DMS79 treated with DMSO at 0.1 percent for 48 hours (cell line): ENCODE data around the gene PDE1A.
"Not testable (repeated sequence)": the region's sequence is repeated elsewhere in the genome, so short reads cannot be mapped to it uniquely, and the experiment has no call there.

Experiments
- DNase-seq: peaks from one replicate; lab custom pipeline; 2025; lab: John Stamatoyannopoulos, UW

Gene PDE1A

DNA sequence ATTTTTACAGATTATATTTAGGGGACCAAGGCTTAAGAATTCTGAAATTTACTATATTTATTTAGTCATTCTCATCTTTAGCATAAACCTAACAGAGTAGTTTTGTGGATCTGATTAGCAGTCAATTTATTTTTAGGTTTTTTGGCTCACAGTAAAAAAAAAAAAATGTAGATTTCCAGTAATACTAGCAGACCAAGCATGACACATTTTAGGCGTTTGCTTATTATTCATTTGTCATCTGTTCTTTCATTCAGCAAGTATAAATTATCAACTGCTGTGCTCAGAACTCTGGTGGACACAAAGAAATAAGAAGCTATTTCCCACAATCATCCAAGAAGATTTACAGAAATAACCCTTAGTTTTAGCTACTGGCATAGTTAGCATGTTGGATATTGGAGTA is 20.6 kb downstream of the PDE1A start:
- no peak for DNase-seq

DNA sequence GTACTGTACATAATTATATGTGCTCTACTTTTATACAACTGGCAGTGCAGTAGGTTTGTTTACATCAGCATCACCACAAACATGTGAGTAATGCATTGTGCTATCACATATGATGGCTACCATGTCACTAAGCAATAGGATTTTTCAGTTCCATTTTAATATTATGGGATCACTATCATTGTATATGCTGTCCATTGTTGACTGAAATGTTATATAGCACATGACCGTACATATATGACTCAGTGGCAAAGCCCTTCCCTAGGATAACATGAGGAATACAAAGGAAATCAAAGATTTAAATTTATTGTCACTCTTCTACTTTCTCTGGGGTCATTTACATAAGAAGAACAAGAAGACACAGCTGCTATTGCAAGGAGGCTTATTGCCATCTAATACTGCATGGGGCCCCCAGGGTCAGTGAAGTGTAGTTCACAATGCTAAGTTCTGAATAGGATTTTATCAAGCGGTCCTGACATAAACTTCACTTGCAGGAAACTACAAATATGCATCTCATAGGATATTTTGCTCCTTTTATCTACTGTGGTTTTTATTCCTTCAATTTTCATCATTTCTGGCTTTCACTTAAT is 21.8 kb downstream of the PDE1A start:
- DNase-seq: no peak

DNA sequence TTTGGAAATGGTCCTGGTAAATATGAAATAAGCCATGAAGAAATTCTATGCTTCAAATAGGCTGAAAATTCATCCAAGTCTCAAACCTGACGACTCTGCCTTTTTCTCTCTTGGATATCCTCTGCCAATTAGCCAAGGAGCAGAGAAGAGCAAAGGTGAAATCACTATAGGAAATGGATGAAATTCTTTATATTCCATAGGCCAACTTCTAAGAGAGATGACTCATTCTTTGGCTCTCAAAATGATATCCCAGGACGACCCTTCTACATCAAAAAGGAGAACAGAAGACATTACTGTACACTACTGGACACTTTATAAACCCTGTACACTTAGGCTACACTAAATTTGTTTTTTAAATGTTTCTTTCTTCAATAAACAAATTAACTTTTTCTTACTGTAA is 22.7 kb downstream of the PDE1A start:
- no peak for DNase-seq

DNA sequence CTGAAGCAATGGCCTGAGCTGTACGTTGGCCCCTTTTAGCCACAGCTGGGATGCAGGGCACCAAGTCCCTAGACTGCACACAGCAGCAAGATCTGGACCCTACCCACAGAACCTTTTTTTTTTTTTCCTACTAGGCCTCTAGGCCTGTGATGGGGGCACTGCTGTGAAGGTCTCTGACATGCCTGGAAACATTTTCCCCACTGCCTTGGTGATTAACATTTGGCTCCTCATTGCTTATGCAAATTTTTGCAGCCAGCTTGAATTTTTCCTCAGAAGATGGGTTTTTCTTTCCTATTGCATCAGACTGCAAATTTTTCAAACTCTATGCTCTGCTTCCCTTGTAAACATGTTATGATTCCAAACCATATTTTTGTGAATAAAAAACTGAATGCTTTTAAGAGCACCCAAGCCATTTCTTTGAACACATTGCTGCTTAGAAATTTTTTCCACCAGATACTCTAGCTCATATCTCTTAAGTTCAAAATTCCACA is 33.5 kb downstream of the PDE1A start:
- DNase-seq: no peak

DNA sequence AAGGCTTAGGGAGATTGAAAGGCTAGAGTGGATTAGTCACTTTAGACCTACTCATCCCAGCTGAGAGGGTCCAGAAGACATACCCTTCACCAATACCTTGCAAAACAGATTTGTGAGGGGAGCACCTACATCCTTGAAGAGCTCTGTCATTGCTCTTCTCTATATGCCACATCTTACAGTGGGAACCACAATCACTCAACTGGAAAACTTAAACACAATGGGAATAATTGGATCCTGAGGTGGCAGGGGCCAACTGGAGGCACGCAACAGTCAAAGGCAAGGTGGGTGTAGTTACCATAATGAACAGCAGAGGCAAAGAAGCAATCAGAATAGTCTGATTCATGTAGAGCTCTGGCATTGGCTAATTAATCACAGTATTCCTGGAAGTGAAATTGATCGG is 35.4 kb downstream of the PDE1A start:
- no peak for DNase-seq

DNA sequence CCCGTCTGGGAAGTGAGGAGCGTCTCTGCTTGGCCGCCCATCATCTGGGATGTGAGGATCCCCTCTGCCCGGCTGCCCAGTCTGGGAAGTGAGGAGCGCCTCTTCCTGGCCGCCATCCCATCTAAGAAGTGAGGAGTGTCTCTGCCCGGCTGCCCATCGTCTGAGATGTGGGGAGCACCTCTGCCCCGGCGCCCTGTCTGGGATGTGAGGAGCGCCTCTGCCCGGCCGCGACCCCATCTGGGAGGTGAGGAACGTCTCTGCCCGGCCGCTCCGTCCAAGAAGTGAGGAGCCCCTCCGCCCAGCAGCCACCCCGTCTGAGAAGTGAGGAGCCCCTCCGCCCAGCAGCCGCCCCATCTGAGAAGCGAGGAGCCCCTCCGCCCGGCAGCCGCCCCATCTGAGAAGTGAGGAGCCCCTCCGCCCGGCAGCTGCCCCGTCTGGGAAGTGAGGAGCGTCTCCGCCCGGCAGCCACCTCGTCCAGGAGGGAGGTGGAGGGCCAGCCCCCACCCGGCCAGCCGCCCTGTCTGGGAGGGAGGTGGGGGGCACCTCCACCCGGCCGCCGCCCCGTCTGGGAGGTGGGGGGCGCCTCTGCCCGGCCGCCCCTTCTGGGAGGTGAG is 40.5 kb downstream of the PDE1A start:
- DNase-seq: not testable (repeated sequence)

DNA sequence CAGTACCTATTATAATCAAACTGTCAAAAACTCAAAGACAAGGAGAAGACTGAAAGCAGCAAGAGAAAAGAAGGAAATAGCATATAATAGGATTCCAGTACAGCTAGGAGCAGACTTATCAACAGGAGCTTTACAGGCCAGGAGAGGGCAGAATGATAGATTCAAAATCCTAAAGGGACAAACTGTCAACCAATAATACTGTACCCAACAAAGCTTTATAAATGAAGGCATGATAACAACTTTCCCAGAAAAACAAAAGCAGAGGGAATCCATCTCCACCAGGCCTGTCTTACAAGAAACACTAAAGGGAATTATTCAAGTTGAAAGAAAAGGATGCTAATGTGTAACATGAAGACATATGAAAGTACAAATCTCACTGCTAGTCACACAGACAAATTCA is 42.0 kb downstream of the PDE1A start:
- no peak for DNase-seq

DNA sequence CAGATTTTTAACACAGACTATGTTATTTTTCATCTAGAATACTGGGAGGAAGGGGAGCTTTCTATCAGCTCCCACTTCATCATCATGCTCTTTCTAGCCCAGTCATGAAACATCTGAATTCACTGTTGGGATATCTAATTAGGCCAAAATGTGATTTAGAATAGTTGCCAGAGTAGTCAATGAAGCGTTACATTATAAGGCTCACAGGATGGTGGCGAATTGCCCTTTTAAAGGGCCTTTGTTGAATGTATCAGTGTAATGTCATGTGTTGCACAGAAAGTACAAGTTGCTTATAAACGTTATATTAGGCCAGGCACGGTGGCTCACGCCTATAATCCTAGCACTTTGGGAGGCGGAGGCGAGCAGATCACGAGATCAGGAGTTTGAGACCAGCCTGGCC is 45.6 kb downstream of the PDE1A start:
- DNase-seq: no peak

DNA sequence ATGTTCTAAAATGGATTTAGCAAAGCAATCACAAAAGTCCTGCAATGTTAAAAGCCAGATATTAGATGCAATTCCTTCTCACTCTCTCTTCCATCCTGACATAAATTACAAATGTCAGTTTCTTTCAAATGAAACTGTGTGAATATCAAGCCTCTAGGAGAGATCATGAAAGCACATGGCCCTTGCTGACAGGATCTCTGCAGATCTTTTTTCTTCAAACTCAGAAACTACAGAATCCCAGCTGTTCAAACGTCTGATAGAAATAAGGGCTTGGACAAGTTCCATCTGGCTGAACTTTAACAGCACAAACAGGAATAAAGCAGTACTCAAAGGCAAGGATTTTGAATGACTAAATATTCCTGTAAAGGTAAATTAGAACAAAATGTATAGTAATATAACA is 47.6 kb downstream of the PDE1A start:
- DNase-seq: peak; percentile 52

DNA sequence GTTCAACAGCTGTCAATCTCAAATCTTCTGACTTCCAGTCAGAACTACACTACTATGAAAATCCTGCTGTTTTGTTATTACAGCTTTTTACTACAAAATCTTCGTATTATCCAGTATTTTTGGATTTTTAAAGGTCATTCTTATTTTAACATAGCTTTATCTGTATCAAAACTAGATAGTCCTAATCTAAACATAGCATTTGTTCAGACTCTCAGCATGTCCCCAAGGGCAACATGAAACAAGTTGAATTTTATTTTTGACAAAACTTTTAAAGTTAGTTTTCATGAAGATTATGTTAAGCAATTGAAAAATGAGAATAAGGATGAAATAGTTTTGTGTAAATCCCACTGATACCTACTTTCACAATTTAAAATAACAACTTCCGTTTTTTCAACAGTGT is 48.1 kb downstream of the PDE1A start:
- no peak for DNase-seq

DNA sequence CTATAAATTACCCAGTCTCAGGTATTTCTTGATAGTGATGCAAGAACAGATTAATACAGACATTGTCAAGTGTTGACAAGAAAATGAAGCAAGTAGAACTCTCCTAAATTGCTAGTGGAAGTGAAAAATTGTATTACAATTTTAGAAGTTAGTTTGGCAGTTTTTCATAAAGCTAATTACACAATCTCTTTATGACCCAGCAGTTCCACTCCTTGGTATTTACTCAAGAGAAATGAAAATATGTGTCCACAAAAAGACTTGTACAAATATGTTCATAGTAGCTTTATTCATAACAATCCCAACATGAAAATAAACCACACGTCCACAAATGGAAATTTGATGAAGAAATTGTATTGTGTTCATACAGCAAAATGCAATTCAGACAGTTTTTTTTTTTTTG is 49.4 kb downstream of the PDE1A start:
- DNase-seq: no peak

DNA sequence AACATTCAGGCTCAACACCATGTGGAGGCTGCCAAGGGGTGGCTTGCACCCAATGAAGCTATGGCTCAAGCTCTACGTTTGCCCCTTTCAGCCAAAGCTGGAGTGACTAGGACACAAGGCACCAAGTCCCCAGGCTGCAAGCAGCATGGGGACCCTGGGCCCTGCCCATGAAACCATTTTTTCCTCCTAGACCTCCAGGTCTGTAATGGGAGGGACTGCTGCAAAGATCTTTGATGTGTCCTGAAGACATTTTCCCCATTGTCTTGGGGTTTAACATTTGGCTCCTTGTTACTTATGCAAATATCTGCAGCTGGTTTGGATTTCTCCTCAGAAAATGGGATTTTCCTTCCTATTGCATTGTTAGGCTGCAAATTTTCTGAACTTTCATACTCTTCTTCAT is 51.0 kb downstream of the PDE1A start:
- no peak for DNase-seq

DNA sequence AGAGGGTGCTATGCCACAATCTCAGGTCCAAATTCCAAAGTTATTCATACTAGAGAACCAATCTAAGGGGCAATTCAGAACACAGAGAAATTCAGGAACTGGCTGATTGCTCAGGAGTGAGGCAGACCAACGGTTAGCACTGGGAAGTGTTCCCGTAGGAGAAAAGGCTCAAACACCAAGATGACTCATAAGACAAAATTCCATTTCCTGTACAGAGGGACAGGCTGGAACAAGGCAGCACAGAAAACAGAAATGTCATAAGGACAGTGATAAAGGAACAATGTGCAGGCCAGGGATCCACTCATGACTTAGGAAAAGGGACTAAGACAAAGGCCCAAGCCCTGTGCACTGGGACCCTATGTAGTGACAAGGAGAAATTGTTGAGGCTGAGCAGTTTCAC is 54.2 kb downstream of the PDE1A start:
- no peak for DNase-seq

DNA sequence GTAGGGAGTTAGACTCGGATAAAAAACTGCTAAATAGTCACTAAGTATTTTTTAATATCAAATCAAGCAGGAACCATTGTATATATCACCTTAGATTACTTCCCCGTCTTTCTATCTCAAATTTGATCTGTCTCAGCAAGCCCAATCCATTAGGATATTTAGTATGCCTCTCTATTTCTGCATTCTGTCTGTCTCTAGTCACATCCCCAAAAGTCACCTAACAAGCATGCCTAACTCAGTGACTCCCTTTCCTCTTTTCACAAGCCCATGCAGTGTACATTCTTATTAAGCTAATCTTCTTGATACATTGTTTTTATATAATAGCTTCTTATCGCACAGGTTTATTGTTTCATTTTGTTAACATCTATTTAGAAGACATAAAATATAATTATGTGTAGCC is 57.8 kb downstream of the PDE1A start:
- DNase-seq: no peak

DNA sequence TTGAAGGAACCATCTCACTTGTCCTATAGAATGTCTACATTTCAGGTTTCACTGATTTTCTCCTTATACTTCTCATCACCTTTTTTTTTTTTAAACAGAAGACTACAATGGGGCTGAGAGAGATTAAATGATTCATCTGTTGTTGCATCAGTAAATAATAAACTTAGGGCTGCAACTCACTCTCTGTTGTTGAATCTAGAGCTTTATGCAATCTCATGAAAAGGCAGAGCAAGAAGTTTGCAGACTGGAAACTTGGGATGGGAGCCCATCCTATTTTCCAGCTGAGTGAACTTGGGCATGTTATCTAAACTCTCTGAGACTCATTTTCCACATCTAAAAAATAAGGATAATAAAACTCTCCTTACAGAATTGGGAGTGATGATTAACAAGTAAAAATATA is 58.4 kb downstream of the PDE1A start:
- DNase-seq: no peak

DNA sequence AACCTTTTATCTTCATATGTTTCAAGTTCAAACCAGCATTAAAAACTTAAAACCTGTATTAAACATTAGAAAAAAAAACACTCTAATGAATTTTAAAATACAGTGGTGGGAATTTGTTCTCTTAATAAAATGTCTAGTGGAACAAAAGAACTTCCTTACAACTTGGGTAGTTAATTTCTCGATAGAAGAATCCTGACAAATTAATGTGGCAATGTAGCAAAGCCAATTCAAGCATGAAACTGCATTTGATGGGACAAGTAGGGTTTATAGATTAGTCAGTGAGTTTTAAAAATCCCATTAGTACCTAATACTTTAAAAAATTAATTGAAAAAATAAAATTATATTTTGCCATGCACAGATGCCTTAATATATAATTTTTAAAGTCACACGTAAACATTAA is 59.4 kb downstream of the PDE1A start:
- peak; percentile 19 for DNase-seq

DNA sequence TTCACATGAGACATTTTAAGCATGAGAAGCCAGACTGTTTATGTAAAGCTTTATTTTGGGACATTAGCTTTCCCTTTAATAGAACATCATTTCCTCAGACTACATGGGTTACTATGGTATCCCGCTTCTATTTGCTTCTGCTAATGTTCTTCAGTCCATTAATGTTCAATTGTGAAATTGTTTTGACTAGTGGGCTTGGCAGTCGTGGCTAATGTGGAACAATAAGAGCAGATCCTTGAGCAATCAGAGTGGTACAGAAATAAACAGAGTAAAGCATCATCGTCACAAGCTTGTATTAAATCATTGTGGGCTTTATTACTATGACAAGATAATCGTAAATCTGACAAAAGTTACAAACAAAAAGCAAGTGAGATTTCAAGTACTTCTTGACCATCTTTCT is 60.2 kb downstream of the PDE1A start:
- DNase-seq: peak; percentile 95

DNA sequence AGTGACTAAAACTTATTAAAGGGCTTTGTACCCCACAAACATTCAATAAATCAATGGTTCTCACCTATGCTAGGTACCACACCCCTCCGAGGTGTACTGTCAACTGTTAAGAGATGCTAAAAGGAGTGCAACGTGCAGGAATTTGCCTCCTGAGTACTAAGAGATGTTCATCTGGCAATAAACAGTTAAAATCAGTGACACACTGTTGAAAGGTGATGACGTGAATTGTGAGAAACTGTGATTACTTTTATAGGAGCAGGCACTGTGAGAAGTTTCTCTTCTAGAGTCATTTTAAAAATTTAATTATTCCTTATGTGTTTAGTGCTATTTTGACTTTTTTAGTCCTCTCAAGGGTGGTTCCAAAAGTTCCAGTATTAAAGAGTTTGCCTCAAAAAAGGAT is 61.0 kb downstream of the PDE1A start:
- no peak for DNase-seq

DNA sequence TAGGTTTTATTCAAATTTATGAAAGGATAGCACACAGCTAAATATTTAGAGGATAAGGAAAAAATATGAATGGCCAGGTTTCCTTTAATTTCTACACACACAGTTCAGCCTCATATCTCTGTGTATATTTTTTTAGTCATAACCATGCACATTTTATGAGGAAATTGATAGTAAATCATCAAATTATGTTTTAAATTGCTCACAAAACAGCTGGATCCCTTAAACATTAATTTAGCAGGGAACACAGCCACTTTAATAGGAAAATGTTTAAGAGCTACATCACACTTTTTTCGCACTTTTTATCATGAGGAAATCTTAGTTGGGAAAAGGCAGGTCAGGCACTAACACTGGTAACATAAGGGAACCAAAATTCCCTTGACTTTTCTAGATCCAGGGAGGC is 65.4 kb downstream of the PDE1A start:
- DNase-seq: no peak

DNA sequence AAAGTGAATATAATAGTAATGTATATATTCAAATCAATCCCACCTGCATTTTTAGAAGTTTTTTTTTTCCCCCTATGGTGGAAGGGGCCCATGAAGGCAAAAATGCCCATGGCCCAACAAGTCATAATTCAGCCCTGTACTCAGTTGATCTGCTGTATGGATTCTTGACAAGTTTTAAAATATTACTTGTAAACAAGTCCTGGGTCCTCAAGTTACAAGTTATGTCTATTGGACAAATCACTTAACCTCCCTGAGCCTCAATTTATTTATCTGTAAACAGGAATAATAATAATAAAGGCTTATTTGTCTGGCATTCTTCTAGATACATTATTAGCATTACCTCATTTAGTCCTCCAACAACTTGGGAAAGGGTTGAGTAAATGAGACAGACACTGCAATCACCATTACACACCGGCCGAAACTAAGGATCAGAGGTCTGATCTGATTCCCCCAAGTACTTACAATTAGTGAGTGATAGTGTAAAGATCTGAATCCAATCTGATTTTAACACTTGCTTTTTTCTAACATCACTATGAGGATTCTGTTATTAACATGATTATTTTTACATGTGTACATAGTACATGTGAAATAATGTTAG is 66.1 kb downstream of the PDE1A start:
- no peak for DNase-seq

DNA sequence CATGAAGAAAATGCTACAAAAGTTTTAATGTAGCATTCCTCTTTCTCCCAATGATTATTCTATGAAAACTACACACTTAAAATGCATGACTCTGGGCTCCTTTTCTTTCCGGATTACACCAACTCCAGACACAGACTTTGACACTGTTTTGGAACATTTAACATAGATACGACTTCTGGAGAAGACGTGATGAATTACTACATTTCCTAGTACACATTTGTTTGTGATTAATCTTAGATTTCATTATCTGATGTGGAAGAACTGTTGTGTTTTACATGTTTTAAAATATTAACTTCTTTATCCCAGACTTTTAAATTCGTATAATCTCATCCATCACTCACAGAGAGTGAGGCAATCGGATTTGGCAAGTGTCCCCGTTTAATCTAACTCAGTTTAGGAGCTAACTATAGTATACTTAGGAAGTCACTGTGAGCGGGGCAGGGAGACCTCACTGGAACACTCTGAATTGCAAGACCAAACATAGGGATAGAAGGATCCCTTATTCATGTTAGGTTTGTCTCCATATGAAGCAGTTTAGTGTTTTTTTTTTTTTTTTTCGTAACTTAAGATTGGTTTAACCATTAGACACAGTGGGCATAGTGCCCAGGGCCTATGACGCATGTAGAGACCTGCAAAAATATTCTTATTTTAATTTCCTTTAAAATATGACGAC is 66.7 kb downstream of the PDE1A start:
- no peak for DNase-seq

DNA sequence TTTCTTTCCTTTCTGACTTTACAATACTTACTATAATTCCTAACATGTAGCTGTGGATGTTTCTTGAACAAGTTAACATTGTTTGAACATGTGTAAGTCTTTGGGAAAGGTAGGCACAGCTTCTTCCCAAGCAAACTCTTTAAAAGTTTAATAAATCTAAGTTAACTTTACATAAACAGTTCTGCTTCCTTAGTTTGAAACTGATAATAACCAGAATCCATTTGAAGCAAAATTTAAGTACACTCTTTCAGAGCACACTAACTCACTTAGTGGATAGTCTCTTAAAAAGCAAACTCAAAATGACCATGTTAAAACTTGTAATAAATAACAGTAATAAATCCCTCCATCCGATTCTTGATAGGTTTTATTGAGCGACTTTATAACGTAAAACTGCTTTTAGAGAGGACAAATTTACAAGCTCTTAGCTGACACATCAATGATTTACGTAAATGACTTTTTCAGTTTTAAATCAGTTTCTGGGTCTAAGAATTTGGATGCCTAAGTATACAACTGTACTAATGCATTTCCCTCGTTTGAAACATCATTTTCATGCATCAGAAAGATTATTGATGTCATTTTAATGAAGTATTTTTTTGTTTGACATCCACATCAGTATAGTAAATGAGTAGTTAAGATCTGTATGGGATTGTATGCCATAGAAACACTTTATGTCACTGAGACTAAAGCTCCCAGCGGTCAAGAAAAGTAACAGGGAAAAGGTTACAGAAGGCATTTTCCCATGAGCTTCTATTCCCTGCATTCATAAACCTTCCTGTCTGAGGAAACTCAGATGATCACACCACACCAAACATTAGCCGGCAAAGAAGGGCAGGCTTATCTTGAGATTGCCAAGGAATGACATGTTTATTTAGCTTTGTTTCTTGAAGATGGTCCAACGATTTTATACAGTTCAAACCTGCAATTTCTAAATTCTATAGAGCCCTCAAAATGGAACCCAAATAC is 67.5 kb downstream of the PDE1A start:
- DNase-seq: no peak
